Psoas muscle (tissue), 8 donors: ENCODE data around the gene TECPR2. TPM values are rescaled to one million over a fixed set of nuclear protein-coding genes. Genes with fewer than 3 reads are reported as not detected.
"Not testable (repeated sequence)": the region's sequence is repeated elsewhere in the genome, so short reads cannot be mapped to it uniquely, and the experiment has no call there.

Experiments used
- ATAC-seq, 4 donors: fragments of 200-7000 bp; cut with Tn5 transposase; one replicate each; pipeline ENCODE4 v1.9.1; 2020; ENCODE audit warnings: moderate library complexity in 3 of 4, mild to moderate bottlenecking in 2 of 4
- DNase-seq, 2 donors: peaks; one replicate each; pipeline ENCODE4 v3.0.0-alpha.2; 2020
- H3K27ac ChIP-seq: fragments of 200-600 bp; one replicate; pipeline ENCODE4 v1.8.0; 2022
- H3K27me3 ChIP-seq, 3 donors: fragments of 200-600 bp in 1 of 3; one replicate each; pipeline versions ENCODE4 v1.6.1 to v1.8.0; 2013 to 2022; ENCODE audit warnings: low read length in 2 of 3, mild to moderate bottlenecking in 2 of 3, moderate library complexity in 1 of 3; ENCODE audit not compliant: insufficient read depth in 3 of 3
- H3K36me3 ChIP-seq, 2 donors: fragments of 200-600 bp in 1 of 2; one replicate each; pipeline versions ENCODE4 v1.6.1 to v1.8.0; 2013 to 2022; ENCODE audit warnings: low read depth in 1 of 2, mild to moderate bottlenecking in 1 of 2, moderate library complexity in 1 of 2; ENCODE audit not compliant: insufficient read depth in 1 of 2
- H3K4me1 ChIP-seq: fragments of 200-600 bp; one replicate; pipeline ENCODE4 v1.8.0; 2022
- H3K4me3 ChIP-seq: fragments of 200-600 bp; one replicate; pipeline ENCODE4 v1.8.0; 2022; ENCODE audit warnings: mild to moderate bottlenecking
- H3K9me3 ChIP-seq: fragments of 200-600 bp; one replicate; pipeline ENCODE4 v1.8.0; 2022
- CTCF ChIP-seq: fragments of 200-600 bp; IDR thresholded peaks from one replicate; pipeline ENCODE4 v1.8.0; 2022; ENCODE audit warnings: antibody characterized with exemption
- WGBS, 3 donors: extraction: QIAGEN DNeasy Blood & Tissue Kit; methylation state at CpG; one replicate each; pipeline versions ENCODE4 v1.1.6 to v1.1.7; 2013; 5-methylcytosine and 5-hydroxymethylcytosine counted together
- intact Hi-C, 2 donors: fragments of 100-400 bp; cut with DNase I; formaldehyde crosslinking; loops; one replicate each; pipeline versions ENCODE4 v1.11.0 to v1.14.2; 2022
- polyA plus RNA-seq, 3 donors: library from polyadenylated mRNA; stranded (reverse); fragments of 200-250 nt; gene quantifications; one replicate each; pipeline ENCODE4 v1.2.3, GENCODE V29; 2013
- total RNA-seq, 4 donors: library from RNA; stranded (reverse); fragmentation: NEBNext Ultra II Directional in 2 of 4; extraction: Animal tissue kit (Norgen Biotek cat#: 25700) in 2 of 4; gene quantifications; one replicate each; pipeline versions ENCODE4 v1.2.1 to v1.2.4, GENCODE V29; 2021 to 2023
- donor health status: healthy with polysubstance abuse.
- donor health status: DM: no; HTN: no; CAD: no; lungs with moderate emphysema.
- donor health status: Bipolar disorder and iron deficiency.
- donor health status: healthy.
- donor health status: DM: yes; HTN: yes; CAD: no.
- donor health status: DM: no; HTN: no; CAD: no.
- donor health status: DM: no; HTN: no; CAD: no.
- donor health status: DM: yes; HTN: yes; CAD: no.

Gene TECPR2
- total and polyA plus RNA-seq, 7 donors = 5.7 to 22.5 (median 16.4) TPM

GRCh38 chr14:102325791-102326345 lies 36.9 kb upstream of the TECPR2 start:
- TF ChIP-seq CTCF = no peak
- intact Hi-C loops = no loop called here
- ATAC-seq = no peak
- H3K36me3 ChIP-seq = peaks cover 0 to 26% of the 10 kb centered on the region in 2 donors
- WGBS, 3 donors = 78 to 81% (median 81%) methylated on average over 9 of the region's 9 CpGs
- no peak overlapping the region for H3K27ac ChIP-seq
- no peak overlapping the region for H3K4me3 ChIP-seq
- peaks cover 6% of the 10 kb centered on the region for H3K4me1 ChIP-seq
- DNase-seq = no peak
- no peaks in the 10 kb centered on the region for H3K9me3 ChIP-seq
- H3K27me3 ChIP-seq = no peaks in the 10 kb centered on the region

GRCh38 chr14:102326583-102326982 lies 36.2 kb upstream of the TECPR2 start:
- Histone ChIP-seq H3K27ac (no peak overlapping the region), H3K4me3 (no peak overlapping the region), H3K27me3 (no peaks in the 10 kb centered on the region), H3K4me1 (peaks cover 6% of the 10 kb centered on the region), H3K36me3 (peaks cover 0 to 29% of the 10 kb centered on the region in 2 donors), H3K9me3 (no peaks in the 10 kb centered on the region)
- DNase-seq (no peak), ATAC-seq (no peak)
- intact Hi-C loops = no loop called here
- TF ChIP-seq CTCF = no peak
- 89 to 94% (median 92%) methylated on average over 14 of the region's 14 CpGs for WGBS, 3 donors

- H3K4me3 ChIP-seq, intact Hi-C loops, ATAC-seq, H3K27me3 ChIP-seq, H3K9me3 ChIP-seq, H3K4me1 ChIP-seq, H3K27ac ChIP-seq, DNase-seq: not testable (repeated sequence)
- peaks cover 0 to 46% of the 10 kb centered on the region in 2 donors for H3K36me3 ChIP-seq
- 82 to 91% (median 87%) methylated on average over 6 of the region's 6 CpGs for WGBS, 3 donors
Observed at GRCh38 chr14:102329381-102329780, 33.4 kb upstream of the TECPR2 start.

- WGBS, 3 donors = 91 to 95% (median 92%) methylated on average over 8 of the region's 8 CpGs
- ATAC-seq (no peak), DNase-seq (no peak)
- H3K36me3 ChIP-seq = peaks cover 0 to 55% of the 10 kb centered on the region in 2 donors
- intact Hi-C loops = no loop called here
- no peak for TF ChIP-seq CTCF
- H3K27ac ChIP-seq = no peak overlapping the region
- H3K4me3 ChIP-seq = no peak overlapping the region
- no peaks in the 10 kb centered on the region for H3K27me3 ChIP-seq
- no peaks in the 10 kb centered on the region for H3K4me1 ChIP-seq
- no peaks in the 10 kb centered on the region for H3K9me3 ChIP-seq
Observed at GRCh38 chr14:102330806-102331205, 31.9 kb upstream of the TECPR2 start.

GRCh38 chr14:102333390-102333789 lies 29.4 kb upstream of the TECPR2 start:
- no peak overlapping the region for H3K27ac ChIP-seq
- no peak for ATAC-seq
- 72 to 76% (median 74%) methylated on average over 7 of the region's 7 CpGs for WGBS, 3 donors

More at GRCh38 chr14:102333390-102333789, 29.4 kb upstream of the TECPR2 start:
- H3K36me3 ChIP-seq = peaks cover 0 to 71% of the 10 kb centered on the region in 2 donors
- TF ChIP-seq CTCF = no peak
- H3K9me3 ChIP-seq = no peaks in the 10 kb centered on the region
- intact Hi-C loops = no loop called here
- no peaks in the 10 kb centered on the region for H3K27me3 ChIP-seq
- no peaks in the 10 kb centered on the region for H3K4me1 ChIP-seq
- H3K4me3 ChIP-seq = no peak overlapping the region
- DNase-seq = no peak
